Skeletal muscle satellite cell (primary cell): ENCODE measurements around the gene ADARB2.

Experiments used
- H3K27me3 ChIP-seq: 2 replicates; pipeline ENCODE4 v1.7.0; 2013; ENCODE audit warnings: low read length; ENCODE audit not compliant: control insufficient read depth, insufficient read depth
- H3K36me3 ChIP-seq: 2 replicates; pipeline ENCODE4 v1.7.0; 2013; ENCODE audit warnings: mild to moderate bottlenecking, control low read depth, low read length; ENCODE audit not compliant: insufficient read depth
- H3K4me1 ChIP-seq: 2 replicates; pipeline ENCODE4 v1.7.0; 2013; ENCODE audit warnings: low read length; ENCODE audit not compliant: control insufficient read depth, insufficient read depth
- H3K4me2 ChIP-seq: 2 replicates; pipeline ENCODE4 v1.7.0; 2013; ENCODE audit warnings: mild to moderate bottlenecking, low read length
- H3K4me3 ChIP-seq: 2 replicates; pipeline ENCODE4 v1.7.0; 2013; ENCODE audit warnings: low read length
- H3K9ac ChIP-seq: 2 replicates; pipeline ENCODE4 v1.7.0; 2013; ENCODE audit warnings: mild to moderate bottlenecking, low read depth, low read length, moderate library complexity
- H3K9me3 ChIP-seq: replicated peaks from 2 replicates; pipeline ENCODE4 v1.7.0; 2013; ENCODE audit warnings: mild to moderate bottlenecking, control low read depth, low read length

Gene ADARB2

GRCh38 chr10:1203216-1203615 is 534.1 kb downstream of the ADARB2 start:
- no peaks in the 10 kb centered on the region for H3K4me1 ChIP-seq
- no peaks in the 10 kb centered on the region for H3K27me3 ChIP-seq
- no peak overlapping the region for H3K4me2 ChIP-seq
- no peaks in the 10 kb centered on the region for H3K9me3 ChIP-seq
- H3K36me3 ChIP-seq, result no peaks in the 10 kb centered on the region
- H3K9ac ChIP-seq, result no peak overlapping the region
- H3K4me3 ChIP-seq, result no peak overlapping the region

GRCh38 chr10:1202343-1202742 is 535.0 kb downstream of the ADARB2 start:
- H3K4me1 ChIP-seq, result no peaks in the 10 kb centered on the region
- no peak overlapping the region for H3K9ac ChIP-seq
- H3K4me3 ChIP-seq, result no peak overlapping the region
- no peak overlapping the region for H3K4me2 ChIP-seq
- H3K9me3 ChIP-seq, result no peaks in the 10 kb centered on the region
- no peaks in the 10 kb centered on the region for H3K36me3 ChIP-seq
- H3K27me3 ChIP-seq, result no peaks in the 10 kb centered on the region

- Histone ChIP-seq H3K4me2 (no peak overlapping the region), H3K9me3 (no peaks in the 10 kb centered on the region), H3K4me1 (no peaks in the 10 kb centered on the region), H3K36me3 (no peaks in the 10 kb centered on the region), H3K27me3 (no peaks in the 10 kb centered on the region), H3K9ac (no peak overlapping the region), H3K4me3 (no peak overlapping the region)
These were observed 536.2 kb downstream of the ADARB2 start for GRCh38 chr10:1200866-1201807.

GRCh38 chr10:1199897-1200721 is 537.2 kb downstream of the ADARB2 start:
- Histone ChIP-seq H3K4me3 (no peak overlapping the region), H3K4me2 (no peak overlapping the region), H3K4me1 (no peaks in the 10 kb centered on the region), H3K9me3 (no peaks in the 10 kb centered on the region), H3K9ac (no peak overlapping the region), H3K36me3 (no peaks in the 10 kb centered on the region), H3K27me3 (no peaks in the 10 kb centered on the region)

- Histone ChIP-seq H3K4me1 (no peaks in the 10 kb centered on the region), H3K36me3 (no peaks in the 10 kb centered on the region), H3K9ac (no peak overlapping the region), H3K27me3 (no peaks in the 10 kb centered on the region), H3K4me2 (no peak overlapping the region), H3K9me3 (no peaks in the 10 kb centered on the region), H3K4me3 (no peak overlapping the region)
These were observed 538.0 kb downstream of the ADARB2 start for GRCh38 chr10:1199345-1199673.

DNA sequence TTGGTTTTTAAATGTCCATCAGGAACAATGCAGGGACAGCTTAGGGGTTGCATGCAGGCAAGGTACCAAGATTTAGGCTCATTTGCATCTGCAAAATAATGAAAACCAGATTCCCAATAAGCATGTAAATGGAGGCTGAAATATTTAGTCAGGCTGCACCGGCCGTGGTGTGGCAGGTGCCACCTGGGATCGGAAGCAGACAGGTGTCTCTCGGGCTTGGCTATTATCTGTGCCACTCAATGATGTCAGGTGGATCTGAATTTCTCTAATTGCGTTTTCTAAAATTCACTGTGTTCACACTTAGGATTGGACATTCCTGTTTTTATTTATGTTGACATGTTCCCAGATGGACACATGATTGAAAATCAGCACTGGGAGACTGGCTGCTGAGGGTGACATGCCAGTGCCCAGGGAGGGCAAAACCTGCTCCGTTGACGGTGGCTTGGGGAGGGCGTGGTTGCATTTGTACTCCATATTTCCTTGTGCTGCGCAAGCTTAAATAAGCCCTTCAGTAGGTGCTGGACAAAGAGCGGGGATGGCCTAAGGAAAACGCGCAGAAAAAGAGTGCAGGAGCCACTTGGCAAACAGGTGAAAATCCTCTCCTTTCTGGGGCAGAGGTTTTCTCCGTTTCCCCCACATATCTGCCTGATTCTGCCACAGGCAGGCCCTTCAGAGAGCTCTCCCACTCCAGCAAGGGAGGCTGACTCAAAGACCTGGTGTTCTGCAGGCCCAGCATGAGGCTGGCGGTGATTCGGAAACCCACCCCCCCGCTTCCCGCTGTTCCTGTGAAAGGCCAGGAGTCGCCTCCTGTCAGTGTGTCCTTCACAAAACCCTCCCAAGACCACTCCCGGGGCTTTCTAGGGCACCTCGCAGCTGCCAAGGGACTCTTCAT is 538.6 kb downstream of the ADARB2 start:
- no peaks in the 10 kb centered on the region for H3K9me3 ChIP-seq
- no peak overlapping the region for H3K4me3 ChIP-seq
- H3K27me3 ChIP-seq, result no peaks in the 10 kb centered on the region
- no peak overlapping the region for H3K9ac ChIP-seq
- H3K36me3 ChIP-seq, result no peaks in the 10 kb centered on the region
- no peaks in the 10 kb centered on the region for H3K4me1 ChIP-seq
- no peak overlapping the region for H3K4me2 ChIP-seq

GRCh38 chr10:1197384-1197783 is 539.9 kb downstream of the ADARB2 start:
- Histone ChIP-seq H3K9ac (no peak overlapping the region), H3K4me2 (no peak overlapping the region), H3K36me3 (no peaks in the 10 kb centered on the region), H3K4me1 (no peaks in the 10 kb centered on the region), H3K4me3 (no peak overlapping the region), H3K9me3 (no peaks in the 10 kb centered on the region), H3K27me3 (peaks cover 6% of the 10 kb centered on the region)

- H3K4me2 ChIP-seq, result no peak overlapping the region
- H3K4me3 ChIP-seq, result no peak overlapping the region
- H3K9ac ChIP-seq, result no peak overlapping the region
- H3K4me1 ChIP-seq, result no peaks in the 10 kb centered on the region
- H3K9me3 ChIP-seq, result no peaks in the 10 kb centered on the region
- H3K36me3 ChIP-seq, result no peaks in the 10 kb centered on the region
- peaks cover 6% of the 10 kb centered on the region for H3K27me3 ChIP-seq
These were observed 540.7 kb downstream of the ADARB2 start for GRCh38 chr10:1196656-1197055.

- Histone ChIP-seq H3K4me3 (no peak overlapping the region), H3K9me3 (no peaks in the 10 kb centered on the region), H3K4me2 (no peak overlapping the region), H3K27me3 (peaks cover 6% of the 10 kb centered on the region), H3K36me3 (no peaks in the 10 kb centered on the region), H3K4me1 (no peaks in the 10 kb centered on the region), H3K9ac (no peak overlapping the region)
These were observed 541.5 kb downstream of the ADARB2 start for GRCh38 chr10:1195828-1196227.

DNA sequence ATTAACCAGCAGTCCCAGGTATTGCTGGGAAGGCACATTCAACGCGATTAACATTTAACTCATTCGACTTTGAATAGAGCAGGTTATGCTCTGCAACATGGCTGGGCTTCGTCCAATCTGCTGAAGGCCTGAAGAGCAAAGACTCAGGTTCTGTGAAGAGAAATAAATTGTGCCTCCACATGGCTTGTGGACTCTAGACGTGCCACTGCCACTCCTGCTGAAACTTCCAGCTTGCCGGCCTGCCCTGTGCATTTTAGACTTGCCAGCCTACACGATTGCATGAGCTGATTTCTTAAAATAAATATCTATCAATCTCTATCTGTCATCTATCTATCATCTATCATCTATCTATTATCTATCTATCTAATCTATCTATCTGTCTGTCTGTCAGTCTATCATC is 543.2 kb downstream of the ADARB2 start:
- Histone ChIP-seq H3K9me3 (no peaks in the 10 kb centered on the region), H3K4me1 (no peaks in the 10 kb centered on the region), H3K36me3 (no peaks in the 10 kb centered on the region)

DNA sequence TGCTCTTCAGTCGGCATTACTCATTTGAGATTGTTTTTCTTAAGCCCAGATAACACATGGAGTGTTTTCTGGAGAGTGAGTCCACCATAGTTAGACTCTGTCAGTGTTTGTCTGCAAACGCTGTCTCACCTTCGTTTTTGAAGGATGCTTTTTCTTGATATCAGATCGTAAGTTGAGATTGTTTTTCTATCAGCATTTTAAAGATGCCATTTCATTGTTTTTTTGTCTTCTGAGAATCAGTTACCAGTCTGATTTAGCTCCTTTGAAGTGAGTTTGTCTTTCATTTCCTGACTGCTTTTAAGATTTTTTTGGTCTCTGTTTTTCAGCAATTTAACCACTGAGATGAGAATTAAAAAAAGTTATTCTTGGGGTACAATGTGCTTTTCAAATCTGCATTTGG is 543.8 kb downstream of the ADARB2 start:
- Histone ChIP-seq H3K9me3 (no peaks in the 10 kb centered on the region), H3K9ac (no peak overlapping the region), H3K27me3 (peaks cover 6% of the 10 kb centered on the region), H3K4me1 (no peaks in the 10 kb centered on the region), H3K36me3 (no peaks in the 10 kb centered on the region), H3K4me2 (no peak overlapping the region), H3K4me3 (no peak overlapping the region)

More for the DNA sequence above, 543.2 kb downstream of the ADARB2 start:
- Histone ChIP-seq H3K4me2 (no peak overlapping the region), H3K27me3 (peaks cover 6% of the 10 kb centered on the region), H3K4me3 (no peak overlapping the region), H3K9ac (no peak overlapping the region)
